NCI-H1694 (cell line): ENCODE measurements around the gene CSTB.

Source experiments
- DNase-seq: peaks from one replicate; lab custom pipeline; 2025; lab: John Stamatoyannopoulos, UW

CSTB gene

GRCh38 chr21:43767984-43768867, 7.9 kb downstream of the CSTB start:
- no peak for DNase-seq

GRCh38 chr21:43767498-43767983, 8.6 kb downstream of the CSTB start:
- no peak for DNase-seq

DNA sequence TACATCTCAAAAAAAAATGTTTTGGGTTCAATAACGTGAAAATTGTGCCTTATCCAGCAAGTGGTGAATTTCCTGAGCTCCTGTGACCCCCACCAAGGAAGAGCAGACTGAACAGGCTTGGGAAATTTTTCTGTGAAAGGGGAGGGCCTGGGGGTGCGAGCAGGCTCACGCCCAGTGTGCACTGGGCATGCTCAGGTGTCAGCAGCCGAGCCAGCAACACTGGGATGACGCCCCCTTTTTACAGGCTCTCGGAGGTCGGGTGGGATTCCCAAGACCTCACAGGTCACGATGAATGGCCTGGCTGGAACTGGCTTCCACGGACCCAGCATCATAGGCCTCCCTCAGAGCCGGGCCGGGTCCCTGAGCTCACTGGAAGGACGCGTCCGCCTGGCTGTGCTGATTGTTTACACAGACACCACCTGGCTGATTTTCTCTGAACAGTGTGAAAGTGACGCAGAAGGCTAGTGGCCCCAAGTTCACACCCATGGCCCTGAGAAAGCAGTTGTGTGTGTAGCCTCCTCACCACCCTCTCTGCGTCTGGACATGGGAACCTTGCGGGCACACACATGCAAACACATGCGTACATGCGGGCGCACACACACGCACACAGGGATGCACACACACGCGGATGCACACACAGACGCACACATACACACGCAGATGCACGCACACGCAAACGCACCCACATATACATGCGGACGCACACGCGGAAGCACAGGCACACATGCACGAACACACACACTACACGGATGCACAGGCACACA, 9.2 kb downstream of the CSTB start:
- DNase-seq, result no peak

DNA sequence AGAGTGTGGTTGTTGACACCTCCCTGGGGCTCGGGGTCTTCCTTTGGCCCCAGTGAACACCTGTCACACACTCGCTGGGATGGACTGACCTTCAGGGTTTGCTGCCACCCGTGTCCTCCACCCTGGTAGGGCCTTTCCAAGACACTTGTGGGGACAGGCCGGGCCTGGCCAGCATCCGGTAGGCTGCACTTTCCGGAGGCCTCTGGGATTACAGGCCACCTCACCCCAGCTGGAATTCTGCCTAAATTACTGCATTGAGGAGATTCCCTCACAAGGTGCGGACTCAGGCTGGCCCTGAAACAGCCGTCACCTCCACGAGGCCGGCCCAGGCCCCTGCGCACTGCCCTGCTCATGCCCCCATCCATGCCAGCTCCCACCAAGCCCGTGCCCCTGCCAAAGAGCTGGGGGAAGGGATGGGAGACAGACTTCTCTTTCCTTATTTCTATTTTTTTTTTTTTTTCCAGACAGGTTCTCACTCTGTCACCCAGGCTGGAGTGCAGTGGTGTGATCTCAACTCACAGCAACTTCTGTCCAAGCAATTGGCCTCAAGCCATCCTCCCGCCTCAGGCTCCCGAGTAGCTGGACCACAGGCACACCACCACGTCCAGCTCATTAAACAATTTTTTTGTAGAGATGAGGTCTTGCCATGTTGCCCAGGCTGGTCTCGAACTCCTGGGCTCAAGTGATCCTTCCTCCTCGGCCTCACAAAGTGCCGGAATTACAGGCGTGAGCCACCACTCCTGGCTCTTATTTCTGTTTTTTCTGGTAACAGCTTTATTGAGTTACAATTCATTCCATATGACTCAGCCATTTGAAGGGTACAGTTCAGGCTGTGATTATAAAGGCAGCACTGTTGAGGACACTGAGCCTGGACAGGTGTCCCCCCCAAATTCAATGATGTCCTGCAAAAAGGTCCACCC, 11.3 kb downstream of the CSTB start:
- DNase-seq, result no peak

GRCh38 chr21:43763901-43764523, 12.1 kb downstream of the CSTB start:
- DNase-seq, result no peak

DNA sequence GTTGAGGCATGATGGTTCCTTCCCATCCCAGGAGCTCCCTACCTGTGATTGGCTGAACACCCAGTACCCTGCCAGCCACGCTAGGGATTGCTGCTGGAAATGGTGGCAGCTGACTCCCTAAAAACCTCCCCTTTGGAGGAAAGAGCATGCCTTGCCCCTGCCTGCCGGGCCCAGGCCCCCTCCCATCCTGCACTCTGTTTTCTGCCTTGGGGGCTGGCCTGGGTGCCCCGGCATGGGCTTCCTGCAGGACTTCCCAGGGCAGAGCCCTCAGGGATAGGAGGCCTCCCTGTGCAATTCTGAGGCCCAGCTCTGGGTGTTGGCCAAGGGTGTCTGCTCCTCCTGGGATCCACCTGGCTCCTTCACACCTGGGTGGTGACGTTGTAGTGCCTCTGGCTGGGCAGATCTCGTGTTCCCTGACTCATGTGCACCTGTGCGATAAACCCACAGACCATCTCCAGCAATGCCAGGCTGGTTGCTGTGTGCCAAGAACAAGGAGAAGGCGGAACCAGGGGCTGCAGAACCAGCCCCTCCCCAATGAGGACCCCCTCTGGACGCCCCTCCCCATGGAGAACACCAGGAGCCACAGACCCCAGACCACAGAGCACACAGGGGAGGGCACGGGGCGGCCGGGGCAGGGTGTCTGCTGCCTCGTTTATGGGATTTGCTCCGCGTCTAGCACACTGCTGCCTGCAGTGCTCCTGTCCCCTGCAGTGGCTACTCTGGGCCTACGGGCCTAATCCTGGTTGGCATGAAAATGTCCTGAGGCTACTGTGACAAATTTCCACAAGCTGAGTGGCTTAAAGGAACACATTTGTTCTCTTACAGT, 13.6 kb downstream of the CSTB start:
- no peak for DNase-seq

- DNase-seq, result no peak
These were observed 14.2 kb downstream of the CSTB start for GRCh38 chr21:43761886-43762285.

DNA sequence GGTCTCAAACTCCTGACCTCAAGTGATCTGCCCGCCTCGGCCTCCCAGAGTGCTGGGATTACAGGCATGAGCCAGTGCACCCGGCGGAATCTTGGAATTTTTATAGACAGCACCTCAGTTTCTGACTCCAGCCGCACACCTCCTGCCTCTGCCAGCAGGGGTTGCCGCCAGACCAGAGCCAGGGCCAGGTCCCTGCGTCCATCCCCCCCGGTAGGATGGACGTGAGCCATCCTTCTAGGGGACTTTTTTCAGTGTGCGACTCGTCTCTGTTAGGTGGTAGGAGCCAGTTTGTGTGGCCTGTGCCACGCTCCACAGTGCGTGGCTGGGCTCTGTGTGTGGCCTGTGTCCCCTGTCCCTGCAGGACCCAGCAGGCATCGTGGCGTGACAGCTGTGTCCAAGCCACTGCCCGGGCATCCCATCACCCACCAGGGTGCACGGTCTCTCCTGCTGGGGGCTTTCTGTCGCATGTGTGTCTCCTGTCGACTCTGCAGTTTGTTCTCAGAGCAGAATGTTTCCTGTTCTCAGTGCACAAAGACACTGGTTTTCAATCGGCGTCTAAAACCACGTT, 15.6 kb downstream of the CSTB start:
- no peak for DNase-seq

- DNase-seq, result no peak
These were observed 16.5 kb downstream of the CSTB start for GRCh38 chr21:43759651-43760050.

DNA sequence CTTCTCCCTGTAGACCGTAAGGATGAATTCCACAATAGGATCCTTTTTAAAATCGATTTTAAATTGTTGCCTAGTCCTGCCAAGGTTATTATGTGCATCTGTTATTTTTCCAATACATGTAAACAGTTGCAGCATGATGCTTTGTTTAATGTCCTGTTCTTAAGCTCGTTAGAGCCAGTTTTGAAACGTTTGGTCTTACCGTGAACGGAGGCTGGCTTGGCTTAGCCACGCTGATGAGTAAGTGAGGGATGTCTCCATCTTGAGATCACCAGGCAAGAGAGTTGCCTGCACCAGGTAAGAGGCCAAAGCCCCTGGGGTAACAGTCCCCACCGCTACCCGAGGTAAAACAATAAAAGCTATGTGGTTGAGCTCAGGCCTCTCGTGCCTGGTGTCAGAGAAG, 17.3 kb downstream of the CSTB start:
- DNase-seq, result no peak

DNA sequence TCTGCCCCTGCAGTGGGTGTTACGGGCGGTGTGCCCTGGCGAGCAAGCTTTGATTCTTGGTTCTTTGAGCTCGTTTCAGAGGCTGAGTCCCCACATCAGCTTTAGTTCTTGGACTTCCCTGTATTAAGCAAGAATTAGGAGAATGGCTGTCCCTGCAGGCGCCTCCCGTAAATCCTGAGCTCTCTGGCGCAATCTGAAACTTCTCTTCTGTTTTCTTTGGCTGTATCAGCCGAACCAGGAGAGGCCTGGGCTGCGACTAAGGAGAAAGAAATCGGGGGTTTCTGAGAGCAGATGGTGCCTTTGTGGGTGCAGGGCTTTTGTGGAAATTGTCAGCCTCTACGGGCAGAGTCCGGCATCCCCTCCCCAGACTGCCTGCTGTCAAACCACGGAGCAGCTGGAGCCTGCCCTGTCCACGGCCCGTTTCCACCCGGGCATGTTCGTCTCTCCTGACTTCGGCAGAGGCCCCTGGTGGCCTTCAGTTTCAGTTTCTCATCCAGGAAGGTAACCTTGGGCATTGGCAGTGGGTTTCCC, 17.9 kb downstream of the CSTB start:
- no peak for DNase-seq

DNA sequence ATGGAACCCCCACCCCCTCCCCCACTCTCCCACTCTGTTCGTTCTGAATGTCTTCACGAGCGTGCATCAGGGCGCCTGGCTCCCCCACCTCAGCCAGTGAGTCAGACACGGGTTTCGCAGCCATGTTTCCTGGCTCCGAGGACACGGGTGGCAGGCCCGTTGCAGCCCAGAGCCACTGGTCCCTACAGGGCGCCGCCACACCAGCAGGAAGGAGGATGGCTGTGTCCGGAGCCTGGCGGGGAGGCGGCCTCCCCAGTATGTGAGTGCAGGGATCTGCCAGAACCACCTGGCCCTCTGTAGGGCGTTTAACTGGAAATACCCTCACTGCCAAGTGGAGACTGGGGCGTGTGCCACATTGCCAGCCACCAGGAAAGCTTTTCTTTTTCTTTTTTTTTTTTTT, 18.5 kb downstream of the CSTB start:
- DNase-seq, result no peak

DNA sequence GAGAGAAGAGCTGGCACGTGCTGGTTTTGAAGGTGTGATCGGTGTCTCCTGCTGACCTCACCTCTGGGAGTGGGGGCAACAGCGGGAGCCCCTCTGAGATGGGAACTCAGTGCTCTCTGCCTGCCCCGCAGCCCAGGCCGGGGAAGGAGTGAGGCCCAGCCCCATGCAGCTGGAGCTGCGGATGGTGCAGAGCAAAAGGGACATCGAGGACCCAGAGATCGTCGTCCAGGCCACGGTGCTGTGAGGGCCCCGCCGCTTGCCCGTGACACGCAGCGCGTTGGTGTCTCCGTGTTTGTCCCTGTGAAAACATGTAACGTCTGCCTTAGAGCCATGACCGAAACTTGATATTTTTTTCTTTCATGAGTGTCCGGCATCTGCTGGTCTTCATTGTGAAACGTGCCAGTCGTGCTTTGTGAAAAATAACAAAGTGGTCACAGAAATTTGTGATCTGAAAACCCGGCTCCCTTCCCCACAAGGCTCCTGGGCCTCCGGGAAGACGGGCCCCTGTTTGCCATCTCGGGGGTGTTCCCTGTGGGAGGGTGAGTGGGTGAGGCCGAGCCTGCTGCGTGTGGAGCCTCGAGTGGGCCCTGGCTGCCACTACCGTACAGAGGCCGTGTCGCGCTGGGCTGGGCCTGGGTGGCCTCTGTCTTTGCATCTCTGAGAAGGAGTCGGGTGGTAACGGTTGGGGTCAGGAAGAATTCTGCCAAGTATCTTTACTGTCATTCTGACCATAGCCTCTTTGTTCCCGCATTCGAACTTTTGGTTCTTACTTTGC, 20.1 kb downstream of the CSTB start:
- no peak for DNase-seq

GRCh38 chr21:43754948-43755781, 20.9 kb downstream of the CSTB start:
- DNase-seq, result no peak

GRCh38 chr21:43753439-43753799, 22.7 kb downstream of the CSTB start:
- DNase-seq, result no peak

DNA sequence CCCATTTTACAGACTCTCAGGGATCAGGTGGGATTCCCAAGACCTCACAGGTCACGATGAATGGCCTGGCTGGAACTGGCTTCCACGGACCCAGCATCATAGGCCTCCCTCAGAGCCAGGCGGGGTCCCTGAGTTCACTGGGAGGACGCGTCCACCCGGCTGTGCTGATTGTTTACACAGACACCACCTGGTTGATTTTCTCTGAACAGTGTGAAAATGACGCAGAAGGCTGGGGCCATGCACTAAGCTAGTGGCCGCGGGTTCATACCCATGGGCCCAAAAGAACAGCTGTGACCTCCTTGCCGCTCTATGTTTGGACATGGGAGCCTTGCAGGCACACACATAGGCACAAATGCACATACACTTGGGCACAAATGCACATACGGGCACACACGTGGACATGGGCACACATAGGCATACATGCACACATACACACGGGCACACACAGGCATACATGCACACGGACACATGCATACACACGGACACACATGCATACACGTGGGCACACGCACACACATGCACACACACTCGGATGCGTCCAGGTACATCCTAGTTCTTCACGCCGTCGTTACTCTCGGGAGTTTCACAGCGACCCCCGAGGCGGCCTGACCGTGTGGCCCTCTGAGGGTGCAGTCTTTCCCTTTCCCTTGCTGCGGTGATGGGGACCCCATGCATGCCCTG, 23.2 kb downstream of the CSTB start:
- no peak for DNase-seq

DNA sequence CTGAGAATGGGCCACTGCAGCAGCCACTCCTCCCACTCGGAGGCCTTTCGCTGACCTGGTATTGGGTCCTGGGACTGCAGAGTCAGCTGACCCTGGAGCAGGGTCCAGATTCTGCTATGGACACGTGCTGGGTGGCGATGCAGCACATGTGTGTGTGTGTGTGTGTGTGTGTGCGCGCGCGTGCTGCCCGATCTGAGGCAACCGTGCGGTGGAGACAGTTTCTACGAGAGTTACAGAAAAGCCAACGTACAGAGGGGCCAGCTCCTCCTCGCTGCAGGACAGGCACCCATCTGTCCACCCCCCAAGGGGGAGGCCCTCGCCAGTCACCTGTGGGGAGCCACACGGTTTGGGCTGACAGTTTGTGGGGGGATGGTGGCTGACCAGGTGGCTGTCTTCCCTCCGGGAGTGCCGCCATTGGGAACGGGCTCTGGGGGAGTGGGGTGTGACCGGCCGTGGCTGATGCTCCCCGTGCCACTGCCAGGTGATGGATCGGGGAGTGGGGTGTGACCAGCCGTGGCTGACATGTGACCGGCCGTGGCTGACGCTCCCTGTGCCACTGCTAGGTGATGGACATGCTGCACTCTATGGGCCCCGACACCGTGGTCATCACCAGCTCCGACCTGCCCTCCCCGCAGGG, 24.0 kb downstream of the CSTB start:
- no peak for DNase-seq
